Glutamatergic neuron (in vitro differentiated cells): ENCODE data around the gene CTAGE15. TPM values are rescaled to one million over a fixed set of nuclear protein-coding genes. Genes with fewer than 3 reads are reported as not detected.

ENCODE experiments used
- total RNA-seq: library from RNA; stranded (reverse); fragmentation: NEBNext Ultra II Directional; extraction: Animal tissue kit (Norgen Biotek cat#: 25700); gene quantifications from one replicate; pipeline ENCODE4 v1.2.1, GENCODE V29; 2021; ENCODE audit not compliant: unreplicated experiment

The CTAGE15 gene
- total RNA-seq, 1 donor from 2014 or later = not detected

Other genes starting within 250 kb of the CTAGE15 start
- gene FAM131B, start 209.1 kb upstream of the CTAGE15 start, total RNA-seq = 111 TPM
- gene ZYX, start 190.5 kb upstream of the CTAGE15 start, total RNA-seq = 163 TPM
- 4.7 TPM for gene EPHA1, start 162.9 kb upstream of the CTAGE15 start, total RNA-seq
- not detected for gene TAS2R60, start 128.3 kb upstream of the CTAGE15 start, total RNA-seq
- not detected for gene TAS2R41, start 93.9 kb upstream of the CTAGE15 start, total RNA-seq
- 0.78 TPM for gene TCAF2, start 49.2 kb downstream of the CTAGE15 start, total RNA-seq
- not detected for gene CTAGE6, start 185.9 kb downstream of the CTAGE15 start, total RNA-seq